HEK293T (cell line): ENCODE results near the gene EFCAB11.

Experiments
- BHLHE40 ChIP-seq: fragments of 450-650 bp; IDR thresholded peaks from 2 replicates; pipeline ENCODE4 v1.6.1; 2016; ENCODE audit warnings: mild to moderate bottlenecking, moderate library complexity, borderline replicate concordance
- CTBP1 ChIP-seq: fragments of 450-650 bp; IDR thresholded peaks from 2 replicates; pipeline ENCODE4 v1.6.1; 2016; ENCODE audit warnings: borderline replicate concordance
- ELF4 ChIP-seq: fragments of 450-650 bp; IDR thresholded peaks from 2 replicates; pipeline ENCODE4 v1.6.1; 2017; ENCODE audit warnings: antibody characterized with exemption
- FOXA1 ChIP-seq: fragments of 450-650 bp; IDR thresholded peaks from 2 replicates; pipeline ENCODE4 v1.6.1; 2016; ENCODE audit warnings: mild to moderate bottlenecking
- FOXK2 ChIP-seq: fragments of 450-650 bp; IDR thresholded peaks from 2 replicates; pipeline ENCODE4 v1.6.1; 2016; ENCODE audit warnings: mild to moderate bottlenecking
- FOXM1 ChIP-seq: fragments of 450-650 bp; IDR thresholded peaks from 2 replicates; pipeline ENCODE4 v1.6.1; 2017; ENCODE audit warnings: mild to moderate bottlenecking, borderline replicate concordance
- HDGF ChIP-seq: fragments of 450-650 bp; IDR thresholded peaks from 2 replicates; pipeline ENCODE4 v1.6.1; 2017; ENCODE audit warnings: antibody characterized with exemption, borderline replicate concordance
- LEF1 ChIP-seq: fragments of 450-650 bp; IDR thresholded peaks from 2 replicates; pipeline ENCODE4 v1.6.1; 2017; ENCODE audit warnings: mild to moderate bottlenecking, borderline replicate concordance
- NFRKB ChIP-seq: fragments of 450-650 bp; IDR thresholded peaks from 2 replicates; pipeline ENCODE4 v1.6.1; 2016; ENCODE audit warnings: mild to moderate bottlenecking, moderate library complexity
- SP1 ChIP-seq: fragments of 450-650 bp; IDR thresholded peaks from 2 replicates; pipeline ENCODE4 v1.6.1; 2017
- SUZ12 ChIP-seq: fragments of 450-650 bp; IDR thresholded peaks from 2 replicates; pipeline ENCODE4 v1.6.1; 2016; ENCODE audit warnings: mild to moderate bottlenecking
- TARDBP ChIP-seq: fragments of 450-650 bp; IDR thresholded peaks from 2 replicates; pipeline ENCODE4 v1.6.1; 2016
- ZNF384 ChIP-seq: fragments of 450-650 bp; IDR thresholded peaks from 2 replicates; pipeline ENCODE4 v1.6.1; 2016
- TF ChIP-seq, protein P1 (sequence below): fragments of 450-650 bp; IDR thresholded peaks from 2 replicates; pipeline ENCODE4 v1.6.1; 2016

DNA sequence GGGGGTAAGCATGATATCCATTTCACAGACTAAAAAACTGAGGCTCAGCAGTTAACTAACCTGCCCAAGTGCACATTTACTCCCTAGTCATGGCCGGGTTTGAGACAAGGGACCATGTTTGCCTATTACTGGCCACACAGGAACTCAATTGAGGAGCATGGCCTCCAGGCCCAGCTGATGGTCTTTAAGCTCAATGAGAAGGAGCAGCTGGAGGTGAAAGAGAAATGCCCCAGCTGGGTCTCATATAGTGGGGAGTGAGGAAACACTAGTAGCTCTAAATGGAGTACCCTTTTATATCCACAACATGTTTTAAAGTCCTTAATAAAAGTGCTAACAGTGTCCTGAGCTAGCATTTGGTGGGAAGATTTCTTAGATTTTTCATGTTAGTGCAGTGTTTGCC is 2.8 kb upstream of the EFCAB11 start:
- no peak for TF ChIP-seq SUZ12
- no peak for TF ChIP-seq ELF4
- no peak for TF ChIP-seq FOXM1
- TF ChIP-seq ZNF384: no peak
- TF ChIP-seq HDGF: no peak
- no peak for TF ChIP-seq FOXA1
- no peak for TF ChIP-seq SP1
- TF ChIP-seq TARDBP: no peak
- no peak for TF ChIP-seq NFRKB
- TF ChIP-seq LEF1: no peak
- TF ChIP-seq, protein P1, sequence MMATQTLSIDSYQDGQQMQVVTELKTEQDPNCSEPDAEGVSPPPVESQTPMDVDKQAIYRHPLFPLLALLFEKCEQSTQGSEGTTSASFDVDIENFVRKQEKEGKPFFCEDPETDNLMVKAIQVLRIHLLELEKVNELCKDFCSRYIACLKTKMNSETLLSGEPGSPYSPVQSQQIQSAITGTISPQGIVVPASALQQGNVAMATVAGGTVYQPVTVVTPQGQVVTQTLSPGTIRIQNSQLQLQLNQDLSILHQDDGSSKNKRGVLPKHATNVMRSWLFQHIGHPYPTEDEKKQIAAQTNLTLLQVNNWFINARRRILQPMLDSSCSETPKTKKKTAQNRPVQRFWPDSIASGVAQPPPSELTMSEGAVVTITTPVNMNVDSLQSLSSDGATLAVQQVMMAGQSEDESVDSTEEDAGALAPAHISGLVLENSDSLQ: no peak
- no peak for TF ChIP-seq FOXK2
- TF ChIP-seq CTBP1: no peak
- no peak for TF ChIP-seq BHLHE40
